Measurements from ENCODE around the gene OTC.
A peak's percentile ranks its signal among the peaks of the same experiment; 100 is the strongest.

The OTC gene

GRCh38 chrX:38371641-38372040 is 19.2 kb downstream of the OTC start:
- no peak for TF ChIP-seq CTCF (IDR thresholded peaks at IDR 0.05; ENCODE audit: low read depth, low read length, missing control alignments)
- no peak overlapping the region for H3K4me3 ChIP-seq (replicated peaks; ENCODE audit: low read depth, low read length)
- no peak for DNase-seq (ENCODE audit: extremely low read depth, low read depth)

- DNase-seq (ENCODE audit: extremely low read depth, low read depth): no peak
- TF ChIP-seq CTCF (IDR thresholded peaks at IDR 0.05; ENCODE audit: low read depth, low read length, missing control alignments): no peak
- no peak overlapping the region for H3K4me3 ChIP-seq (replicated peaks; ENCODE audit: low read depth, low read length)
These were observed 22.0 kb downstream of the OTC start for GRCh38 chrX:38374431-38374830.

- TF ChIP-seq CTCF (IDR thresholded peaks at IDR 0.05; ENCODE audit: low read depth, low read length, missing control alignments): peak; percentile 46
- DNase-seq (ENCODE audit: extremely low read depth, low read depth): no peak
- H3K4me3 ChIP-seq (replicated peaks; ENCODE audit: low read depth, low read length): no peak overlapping the region
These were observed 23.5 kb downstream of the OTC start for GRCh38 chrX:38375891-38376290.

GRCh38 chrX:38376747-38377146 is 24.3 kb downstream of the OTC start:
- no peak for DNase-seq (ENCODE audit: extremely low read depth, low read depth)
- TF ChIP-seq CTCF (IDR thresholded peaks at IDR 0.05; ENCODE audit: low read depth, low read length, missing control alignments): no peak
- no peak overlapping the region for H3K4me3 ChIP-seq (replicated peaks; ENCODE audit: low read depth, low read length)

GRCh38 chrX:38379088-38379487 is 26.7 kb downstream of the OTC start:
- H3K4me3 ChIP-seq (replicated peaks; ENCODE audit: low read depth, low read length): no peak overlapping the region
- no peak for TF ChIP-seq CTCF (IDR thresholded peaks at IDR 0.05; ENCODE audit: low read depth, low read length, missing control alignments)
- DNase-seq (ENCODE audit: extremely low read depth, low read depth): no peak

- no peak for DNase-seq (ENCODE audit: extremely low read depth, low read depth)
These were observed 30.3 kb downstream of the OTC start for GRCh38 chrX:38382663-38383062.

More at GRCh38 chrX:38382663-38383062, 30.3 kb downstream of the OTC start:
- H3K4me3 ChIP-seq (replicated peaks; ENCODE audit: low read depth, low read length): no peak overlapping the region
- TF ChIP-seq CTCF (IDR thresholded peaks at IDR 0.05; ENCODE audit: low read depth, low read length, missing control alignments): no peak

All from HFF-Myc (cell line).